MM.1S (cell line): ENCODE measurements around the gene ZNRF1.

ENCODE experiments used
- EZH2 ChIP-seq: fragments of 300-600 bp; sonication (generic); optimal IDR thresholded peaks from 2 replicates; pipeline ENCODE3; 2017; ENCODE audit warnings: low read depth, mild to moderate bottlenecking, antibody characterized with exemption, low read length, mixed read lengths
- EZH2phosphoT487 ChIP-seq: fragments of 300-600 bp; sonication (generic); IDR thresholded peaks from 2 replicates; pipeline ENCODE4 v1.6.1; 2018; ENCODE audit warnings: antibody characterized with exemption, low read length
- TF ChIP-seq, protein P1 (sequence below): fragments of 300-600 bp; sonication (generic); IDR thresholded peaks from 2 replicates; pipeline ENCODE4 v1.5.1; 2016; ENCODE audit warnings: antibody characterized with exemption, low read length, mixed read lengths

- TF ChIP-seq, protein P1, sequence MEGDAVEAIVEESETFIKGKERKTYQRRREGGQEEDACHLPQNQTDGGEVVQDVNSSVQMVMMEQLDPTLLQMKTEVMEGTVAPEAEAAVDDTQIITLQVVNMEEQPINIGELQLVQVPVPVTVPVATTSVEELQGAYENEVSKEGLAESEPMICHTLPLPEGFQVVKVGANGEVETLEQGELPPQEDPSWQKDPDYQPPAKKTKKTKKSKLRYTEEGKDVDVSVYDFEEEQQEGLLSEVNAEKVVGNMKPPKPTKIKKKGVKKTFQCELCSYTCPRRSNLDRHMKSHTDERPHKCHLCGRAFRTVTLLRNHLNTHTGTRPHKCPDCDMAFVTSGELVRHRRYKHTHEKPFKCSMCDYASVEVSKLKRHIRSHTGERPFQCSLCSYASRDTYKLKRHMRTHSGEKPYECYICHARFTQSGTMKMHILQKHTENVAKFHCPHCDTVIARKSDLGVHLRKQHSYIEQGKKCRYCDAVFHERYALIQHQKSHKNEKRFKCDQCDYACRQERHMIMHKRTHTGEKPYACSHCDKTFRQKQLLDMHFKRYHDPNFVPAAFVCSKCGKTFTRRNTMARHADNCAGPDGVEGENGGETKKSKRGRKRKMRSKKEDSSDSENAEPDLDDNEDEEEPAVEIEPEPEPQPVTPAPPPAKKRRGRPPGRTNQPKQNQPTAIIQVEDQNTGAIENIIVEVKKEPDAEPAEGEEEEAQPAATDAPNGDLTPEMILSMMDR = no peak
- no peak for TF ChIP-seq EZH2
- no peak for TF ChIP-seq EZH2phosphoT487
Measured at GRCh38 chr16:75130150-75130771, 131.4 kb downstream of the ZNRF1 start.
